GM18861 (cell line): Measurements from ENCODE around the gene UBE3B.
"Not testable (repeated sequence)": the region's sequence is repeated elsewhere in the genome, so short reads cannot be mapped to it uniquely, and the experiment has no call there.

ENCODE experiments used
- ATAC-seq: cut with Tn5 transposase; IDR thresholded peaks from one replicate; pipeline ENCODE4 v1.9.1; 2021; ENCODE audit not compliant: unreplicated experiment

Gene UBE3B

GRCh38 chr12:109473526-109474270 lies 3.7 kb upstream of the UBE3B start:
- not testable (repeated sequence) for ATAC-seq

GRCh38 chr12:109475121-109475520 lies 2.3 kb upstream of the UBE3B start:
- no peak for ATAC-seq

- ATAC-seq: no peak
Observed at GRCh38 chr12:109475993-109476806, 1.2 kb upstream of the UBE3B start.

- ATAC-seq: no peak
Observed at GRCh38 chr12:109476807-109477184, 638 bp upstream of the UBE3B start.

GRCh38 chr12:109477963-109478315 lies 505 bp downstream of the UBE3B start:
- no peak for ATAC-seq

GRCh38 chr12:109479761-109480160 lies 2.3 kb downstream of the UBE3B start:
- ATAC-seq: no peak

GRCh38 chr12:109480356-109480755 lies 2.9 kb downstream of the UBE3B start:
- no peak for ATAC-seq

GRCh38 chr12:109481863-109482262 lies 4.4 kb downstream of the UBE3B start:
- no peak for ATAC-seq

GRCh38 chr12:109482491-109482890 lies 5.1 kb downstream of the UBE3B start:
- no peak for ATAC-seq

- ATAC-seq: no peak
Observed at GRCh38 chr12:109482894-109483293, 5.5 kb downstream of the UBE3B start.

- no peak for ATAC-seq
Observed at GRCh38 chr12:109483346-109483745, 5.9 kb downstream of the UBE3B start.

GRCh38 chr12:109485201-109485600 lies 7.8 kb downstream of the UBE3B start:
- no peak for ATAC-seq

- ATAC-seq: no peak
Observed at GRCh38 chr12:109487181-109488050, 10.0 kb downstream of the UBE3B start.

GRCh38 chr12:109488051-109488665 lies 10.7 kb downstream of the UBE3B start:
- ATAC-seq: no peak

- no peak for ATAC-seq
Observed at GRCh38 chr12:109489016-109489954, 11.9 kb downstream of the UBE3B start.

GRCh38 chr12:109489955-109490565 lies 12.6 kb downstream of the UBE3B start:
- no peak for ATAC-seq

- ATAC-seq: no peak
Observed at GRCh38 chr12:109491671-109492070, 14.2 kb downstream of the UBE3B start.

GRCh38 chr12:109492371-109492770 lies 14.9 kb downstream of the UBE3B start:
- ATAC-seq: no peak

GRCh38 chr12:109493090-109493489 lies 15.7 kb downstream of the UBE3B start:
- ATAC-seq: no peak
